Measurements from ENCODE around the gene NKX2-4. TPM values are rescaled to one million over a fixed set of nuclear protein-coding genes. Genes with fewer than 3 reads are reported as not detected.

Gene NKX2-4
- total and polyA plus RNA-seq, 9 of the 15 experiments (the other 6 are each of a cell fraction or from before 2014, with no cell fraction given): not detected

DNA sequence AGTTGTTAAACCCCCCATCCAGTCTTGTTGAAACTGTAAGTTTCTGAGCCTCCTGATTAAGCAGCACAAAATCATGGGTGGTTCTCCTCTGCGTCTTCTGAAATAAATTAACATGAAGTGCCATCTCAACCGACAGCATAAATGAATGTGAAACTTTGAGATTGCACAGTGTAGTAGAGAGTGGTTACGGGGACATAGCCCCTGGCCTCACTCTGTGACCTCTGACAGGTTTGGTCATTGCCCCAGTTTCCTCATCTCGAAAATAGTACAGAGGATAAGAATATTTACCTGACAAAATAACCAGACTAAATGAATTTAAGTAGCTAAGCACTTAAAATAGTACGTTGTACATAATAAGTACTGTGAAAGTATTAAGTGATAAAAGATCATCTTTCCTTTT, 19.1 kb downstream of the NKX2-4 start:
- H4K20me1 ChIP-seq (replicated peaks; ENCODE audit: control insufficient read depth, insufficient read depth, low read length): no peaks in the 10 kb centered on the region
- H3K79me2 ChIP-seq (ENCODE audit: control insufficient read depth, insufficient read depth, low read length): peaks cover 6% of the 10 kb centered on the region; the same call in 2 of the 3 replicates
- no peak overlapping the region for H2AFZ ChIP-seq (ENCODE audit: low read depth, low read length)
- H3K4me1 ChIP-seq (replicated peaks in 1 of 2; ENCODE audit: control insufficient read depth in 2 of 2, insufficient read depth in 2 of 2, low read length in 2 of 2): no peaks in the 10 kb centered on the region
- TF ChIP-seq STAG1 (CRISPR knock-in tag; IDR thresholded peaks at IDR 0.05; ENCODE audit: borderline replicate concordance) (no peak), FOXJ3 (CRISPR knock-in tag; IDR thresholded peaks at IDR 0.05) (no peak), HSF4 (CRISPR knock-in tag; IDR thresholded peaks at IDR 0.05; ENCODE audit: borderline replicate concordance) (no peak), PTBP1 (IDR thresholded peaks at IDR 0.05; ENCODE audit: low read depth, low read length) (no peak)
- in situ Hi-C loops (cut with MboI) (no loop called here), intact Hi-C loops (cut with micrococcal nuclease) (no loop called here)
- H3K9me3 ChIP-seq (replicated peaks; ENCODE audit: control insufficient read depth, insufficient read depth, low read depth, low read length): no peaks in the 10 kb centered on the region; the same call in 1 of the 2 replicates
- POLR2A ChIA-PET: no interaction called here
- no peak overlapping the region for H3K4me2 ChIP-seq (ENCODE audit: insufficient read depth, low read length)
- no peak overlapping the region for H3K9ac ChIP-seq (ENCODE audit: insufficient read depth in 1 of 2, low read depth in 2 of 2, low read length in 2 of 2)
- H3K27ac ChIP-seq (ENCODE audit: extremely low read depth, low read depth, low read length): no peak overlapping the region
- ATAC-seq: no peak
- WGBS (ENCODE audit: insufficient coverage, low coverage, missing lambda C conversion rate): 95% methylated on average over 5 of the region's 5 CpGs
- H3K9me1 ChIP-seq (ENCODE audit: control insufficient read depth, insufficient read depth, low read length): no peaks in the 10 kb centered on the region
- no peaks in the 10 kb centered on the region for H3K27me3 ChIP-seq (ENCODE audit: control insufficient read depth in 2 of 2, insufficient read depth in 2 of 2, low read length in 2 of 2)
- CTCF ChIA-PET (ENCODE audit: low intra/inter-chr PET ratio): no interaction called here
- no peak overlapping the region for H3K4me3 ChIP-seq
- no peak for FAIRE-seq
- BruUV-seq (replicated peaks): no TSS peak
- peaks cover 28% of the 10 kb centered on the region for H3K36me3 ChIP-seq (ENCODE audit: control insufficient read depth, insufficient read depth, low read length)
- no peak for DNase-seq (ENCODE audit: extremely low read depth in 1 of 4, low spot score in 3 of 4)

DNA sequence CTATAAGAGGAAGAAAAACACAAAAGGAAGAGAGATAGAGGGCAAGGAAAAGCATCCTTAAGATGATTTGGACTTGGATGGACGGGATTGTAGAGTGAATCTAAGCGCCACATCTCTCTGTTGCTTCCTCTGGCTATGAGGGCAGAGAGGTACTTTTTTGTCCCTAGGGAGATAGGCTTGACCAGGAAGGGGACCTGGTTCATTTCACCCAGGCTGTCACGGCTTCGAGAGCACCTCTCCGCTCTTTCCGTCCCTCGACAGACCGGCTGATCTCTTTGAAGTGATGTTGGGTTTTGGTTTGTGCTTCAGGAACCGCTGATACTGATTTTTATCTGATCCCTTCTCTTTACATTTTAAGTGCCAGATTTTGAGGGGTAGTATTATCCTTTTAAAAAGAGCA, 19.6 kb downstream of the NKX2-4 start:
- in situ Hi-C loops (cut with MboI) (no loop called here), intact Hi-C loops (cut with micrococcal nuclease) (no loop called here)
- BruUV-seq (replicated peaks): no TSS peak
- Histone ChIP-seq H3K4me3 (no peak overlapping the region), H3K27me3 (ENCODE audit: control insufficient read depth in 2 of 2, insufficient read depth in 2 of 2, low read length in 2 of 2) (no peaks in the 10 kb centered on the region), H3K9ac (ENCODE audit: insufficient read depth in 1 of 2, low read depth in 2 of 2, low read length in 2 of 2) (no peak overlapping the region), H2AFZ (ENCODE audit: low read depth, low read length) (no peak overlapping the region), H3K9me3 (replicated peaks; ENCODE audit: control insufficient read depth, insufficient read depth, low read depth, low read length) (no peaks in the 10 kb centered on the region; the same call in 1 of the 2 replicates), H4K20me1 (replicated peaks; ENCODE audit: control insufficient read depth, insufficient read depth, low read length) (no peaks in the 10 kb centered on the region), H3K9me1 (ENCODE audit: control insufficient read depth, insufficient read depth, low read length) (no peaks in the 10 kb centered on the region), H3K4me2 (ENCODE audit: insufficient read depth, low read length) (no peak overlapping the region), H3K36me3 (ENCODE audit: control insufficient read depth, insufficient read depth, low read length) (peaks cover 23% of the 10 kb centered on the region), H3K4me1 (replicated peaks in 1 of 2; ENCODE audit: control insufficient read depth in 2 of 2, insufficient read depth in 2 of 2, low read length in 2 of 2) (no peaks in the 10 kb centered on the region), H3K79me2 (ENCODE audit: control insufficient read depth, insufficient read depth, low read length) (peaks cover 6% of the 10 kb centered on the region; the same call in 2 of the 3 replicates), H3K27ac (ENCODE audit: extremely low read depth, low read depth, low read length) (no peak overlapping the region)
- no peak for ATAC-seq
- TF ChIP-seq KHSRP (IDR thresholded peaks at IDR 0.05) (no peak), ZFP36 (IDR thresholded peaks at IDR 0.05; ENCODE audit: low read depth, low read length, partially characterized antibody) (no peak), MEIS2 (IDR thresholded peaks at IDR 0.05; ENCODE audit: partially characterized antibody) (no peak), RB1 (IDR thresholded peaks at IDR 0.05; ENCODE audit: low read depth) (no peak), ETV6 (IDR thresholded peaks at IDR 0.05; ENCODE audit: borderline replicate concordance in 1 of 2, low read depth in 2 of 2, low read length in 1 of 2) (no peak), ETV6 (CRISPR knock-in tag; IDR thresholded peaks at IDR 0.05; ENCODE audit: borderline replicate concordance) (no peak), MCM2 (IDR thresholded peaks at IDR 0.05; ENCODE audit: low read depth) (no peak), RAD21 (CRISPR knock-in tag; conservative IDR thresholded peaks at IDR 0.05 in 1 of 2, IDR thresholded peaks at IDR 0.05 in 1 of 2) (no peak), SMAD4 (CRISPR knock-in tag; conservative IDR thresholded peaks at IDR 0.05) (no peak), LARP7 (IDR thresholded peaks at IDR 0.05) (no peak)
- ChIA-PET POLR2A (no interaction called here), CTCF (ENCODE audit: low intra/inter-chr PET ratio) (no interaction called here)
- no peak for DNase-seq (ENCODE audit: extremely low read depth in 1 of 4, low spot score in 3 of 4)
- 80% methylated on average over 5 of the region's 9 CpGs for WGBS (ENCODE audit: insufficient coverage, low coverage, missing lambda C conversion rate)
- FAIRE-seq: no peak
